ENCODE results near the gene SARDH.
"Not testable (repeated sequence)": the region's sequence is repeated elsewhere in the genome, so short reads cannot be mapped to it uniquely, and the experiment has no call there.

SARDH gene

GRCh38 chr9:133641861-133642595 is 96.1 kb downstream of the SARDH start:
- no peak for DNase-seq

- no peak for DNase-seq
Measured at GRCh38 chr9:133641396-133641655, 96.8 kb downstream of the SARDH start.

- DNase-seq: peak; percentile 22
Measured at GRCh38 chr9:133640580-133641395, 97.4 kb downstream of the SARDH start.

GRCh38 chr9:133640160-133640559 is 98.0 kb downstream of the SARDH start:
- no peak for DNase-seq

- no peak for DNase-seq
Measured at GRCh38 chr9:133639613-133640012, 98.5 kb downstream of the SARDH start.

- no peak for DNase-seq
Measured at GRCh38 chr9:133638711-133639110, 99.4 kb downstream of the SARDH start.

- DNase-seq: no peak
Measured at GRCh38 chr9:133638076-133638475, 100.1 kb downstream of the SARDH start.

GRCh38 chr9:133637451-133638055 is 100.6 kb downstream of the SARDH start:
- DNase-seq: no peak

- no peak for DNase-seq
Measured at GRCh38 chr9:133636902-133637301, 101.2 kb downstream of the SARDH start.

- DNase-seq: no peak
Measured at GRCh38 chr9:133635533-133636531, 102.3 kb downstream of the SARDH start, which contains the start of gene DBH. Gene DBH (plus strand): TSS chr9:133636363. CDS start chr9:133636372, 9 bp downstream.

- no peak for DNase-seq
Measured at GRCh38 chr9:133635098-133635497, 103.1 kb downstream of the SARDH start.

- DNase-seq: peak; percentile 66
Measured at GRCh38 chr9:133634081-133634691, 104.0 kb downstream of the SARDH start.

GRCh38 chr9:133633681-133634080 is 104.5 kb downstream of the SARDH start:
- no peak for DNase-seq

- no peak for DNase-seq
Measured at GRCh38 chr9:133632806-133633680, 105.1 kb downstream of the SARDH start.

- DNase-seq: no peak
Measured at GRCh38 chr9:133631111-133631510, 107.0 kb downstream of the SARDH start.

GRCh38 chr9:133629221-133630110 is 108.7 kb downstream of the SARDH start:
- no peak for DNase-seq

GRCh38 chr9:133628766-133629165 is 109.4 kb downstream of the SARDH start:
- no peak for DNase-seq

- no peak for DNase-seq
Measured at GRCh38 chr9:133627341-133627740, 110.8 kb downstream of the SARDH start.

- DNase-seq: not testable (repeated sequence)
Measured at GRCh38 chr9:133626008-133626407, 112.1 kb downstream of the SARDH start.

- no peak for DNase-seq
Measured at GRCh38 chr9:133622555-133622954, 115.6 kb downstream of the SARDH start.
